Transverse colon (tissue), 4 donors: Measurements from ENCODE around the gene KCNK15. TPM values are rescaled to one million over a fixed set of nuclear protein-coding genes. Genes with fewer than 3 reads are reported as not detected.

Source experiments
- DNase-seq: peaks from one replicate; pipeline ENCODE4 v3.0.0-alpha.2; 2019
- H3K27ac ChIP-seq, 4 donors: fragments of 200-600 bp; sonication (generic); 2 replicates each; pipeline ENCODE4 v1.5.1; 2016 to 2018; ENCODE audit warnings: inconsistent platforms in 4 of 4
- H3K27me3 ChIP-seq: fragments of 200-600 bp; sonication (generic); 2 replicates; pipeline ENCODE4 v1.5.1; 2017; ENCODE audit warnings: inconsistent platforms
- H3K36me3 ChIP-seq, 4 donors: fragments of 200-600 bp; sonication (generic); 2 replicates each; pipeline ENCODE4 v1.5.1; 2017 to 2019; ENCODE audit warnings: inconsistent platforms in 4 of 4
- H3K4me1 ChIP-seq, 4 donors: fragments of 200-600 bp; sonication (generic); 2 replicates each; pipeline ENCODE4 v1.5.1; 2017 to 2020; ENCODE audit warnings: inconsistent platforms in 4 of 4
- H3K4me3 ChIP-seq, 4 donors: fragments of 200-600 bp; sonication (generic); 1 replicate in 1 of 4; 2 replicates in 3 of 4; pipeline versions ENCODE4 v1.5.1 to v1.6.1; 2017 to 2019; ENCODE audit warnings: inconsistent platforms in 4 of 4
- H3K9me3 ChIP-seq, 2 donors: fragments of 200-600 bp; sonication (generic); 2 replicates each; pipeline ENCODE4 v1.5.1; 2017 to 2019; ENCODE audit warnings: inconsistent platforms in 2 of 2
- EP300 ChIP-seq: sonication (generic); formaldehyde crosslinking; IDR thresholded peaks from one replicate; pipeline ENCODE4 v1.6.1; 2017; ENCODE audit warnings: antibody characterized with exemption, low read depth
- POLR2A ChIP-seq: fragments of 450-650 bp; IDR thresholded peaks from one replicate; pipeline ENCODE4 v1.6.1; 2016; ENCODE audit warnings: antibody characterized with exemption, mild to moderate bottlenecking, moderate library complexity
- POLR2AphosphoS5 ChIP-seq, 3 donors: sonication (generic); formaldehyde crosslinking; IDR thresholded peaks; one replicate each; pipeline ENCODE4 v1.6.1; 2016; ENCODE audit warnings: antibody characterized with exemption in 3 of 3
- WGBS, 2 donors: methylation state at CpG; one replicate each; pipeline ENCODE4 v1.1.5; 2018; ENCODE audit warnings: low coverage in 1 of 2; 5-methylcytosine and 5-hydroxymethylcytosine counted together
- in situ Hi-C, 4 donors: fragments of 200-750 bp; cut with MboI; loops; one replicate each; pipeline versions ENCODE4 v1.15.0 to v1.15.1; 2017; ENCODE audit warnings: low sequenced_read_pairs in 3 of 4, low pct_ligation_motif_present in 1 of 4, low pct_unique_long_range_greater_than_20kb in 1 of 4
- intact Hi-C: fragments of 100-400 bp; cut with DNase I; formaldehyde crosslinking; loops from one replicate; pipeline ENCODE4 v1.15.1; 2023; ENCODE audit warnings: low total_unique reads
- total RNA-seq, 4 donors: library from RNA; depleted of rRNA; stranded (reverse); fragments of >200 nt; gene quantifications; one replicate each; pipeline ENCODE4 v1.1.0, GENCODE V29; 2016
- TF ChIP-seq, protein P1 (sequence below), 5 experiments: fragments of 200-600 bp in 3 of 5; fragments of 450-650 bp in 2 of 5; sonication (generic) in 3 of 5; IDR thresholded peaks; 1 replicate in 2 of 5; 2 replicates in 3 of 5; pipeline ENCODE4 v1.5.1; 2016 to 2017; ENCODE audit warnings: antibody characterized with exemption in 5 of 5, inconsistent platforms in 3 of 5, mild to moderate bottlenecking in 2 of 5, moderate library complexity in 1 of 5

Gene KCNK15
- total RNA-seq, 4 donors from 2014 or later, result 0.27 to 1.3 TPM; not detected in 2

DNA sequence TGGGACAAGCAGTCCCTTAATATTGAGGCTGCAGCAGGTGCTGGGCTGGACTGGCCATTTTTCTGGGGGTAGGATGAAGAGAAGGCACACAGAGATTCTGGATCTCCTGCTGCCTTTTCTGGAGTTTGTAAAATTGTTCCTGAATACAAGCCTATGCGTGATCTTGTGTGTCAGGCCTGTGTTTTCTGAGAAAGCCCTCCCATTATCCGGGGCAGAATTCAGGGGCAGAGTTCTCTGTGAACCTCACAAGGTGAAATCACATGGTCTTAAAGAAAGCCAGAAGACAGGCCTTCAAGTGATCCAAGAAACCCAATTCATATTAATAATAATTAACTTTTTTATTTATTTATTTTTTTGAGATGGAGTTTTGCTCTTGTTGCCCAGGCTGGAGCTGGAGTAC, 18.0 kb upstream of the KCNK15 start:
- Histone ChIP-seq H3K36me3 (no peaks in the 10 kb centered on the region), H3K4me1 (peaks cover 0 to 6% (median 3%) of the 10 kb centered on the region in 4 donors), H3K4me3 (no peak overlapping the region), H3K9me3 (no peaks in the 10 kb centered on the region), H3K27me3 (peaks cover 9% of the 10 kb centered on the region), H3K27ac (no peak overlapping the region)
- no peak for TF ChIP-seq EP300
- TF ChIP-seq, protein P1, sequence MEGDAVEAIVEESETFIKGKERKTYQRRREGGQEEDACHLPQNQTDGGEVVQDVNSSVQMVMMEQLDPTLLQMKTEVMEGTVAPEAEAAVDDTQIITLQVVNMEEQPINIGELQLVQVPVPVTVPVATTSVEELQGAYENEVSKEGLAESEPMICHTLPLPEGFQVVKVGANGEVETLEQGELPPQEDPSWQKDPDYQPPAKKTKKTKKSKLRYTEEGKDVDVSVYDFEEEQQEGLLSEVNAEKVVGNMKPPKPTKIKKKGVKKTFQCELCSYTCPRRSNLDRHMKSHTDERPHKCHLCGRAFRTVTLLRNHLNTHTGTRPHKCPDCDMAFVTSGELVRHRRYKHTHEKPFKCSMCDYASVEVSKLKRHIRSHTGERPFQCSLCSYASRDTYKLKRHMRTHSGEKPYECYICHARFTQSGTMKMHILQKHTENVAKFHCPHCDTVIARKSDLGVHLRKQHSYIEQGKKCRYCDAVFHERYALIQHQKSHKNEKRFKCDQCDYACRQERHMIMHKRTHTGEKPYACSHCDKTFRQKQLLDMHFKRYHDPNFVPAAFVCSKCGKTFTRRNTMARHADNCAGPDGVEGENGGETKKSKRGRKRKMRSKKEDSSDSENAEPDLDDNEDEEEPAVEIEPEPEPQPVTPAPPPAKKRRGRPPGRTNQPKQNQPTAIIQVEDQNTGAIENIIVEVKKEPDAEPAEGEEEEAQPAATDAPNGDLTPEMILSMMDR (IDR thresholded peaks at IDR 0.05), result no peak
- no peak for TF ChIP-seq POLR2A
- TF ChIP-seq POLR2AphosphoS5 (IDR thresholded peaks at IDR 0.05), result no peak
- intact Hi-C loops (no loop called here), in situ Hi-C loops (no loop called here)
- 71 to 92% methylated on average over 1 to 2 of the region's 2 CpGs for WGBS, 2 donors
- DNase-seq, result no peak

DNA sequence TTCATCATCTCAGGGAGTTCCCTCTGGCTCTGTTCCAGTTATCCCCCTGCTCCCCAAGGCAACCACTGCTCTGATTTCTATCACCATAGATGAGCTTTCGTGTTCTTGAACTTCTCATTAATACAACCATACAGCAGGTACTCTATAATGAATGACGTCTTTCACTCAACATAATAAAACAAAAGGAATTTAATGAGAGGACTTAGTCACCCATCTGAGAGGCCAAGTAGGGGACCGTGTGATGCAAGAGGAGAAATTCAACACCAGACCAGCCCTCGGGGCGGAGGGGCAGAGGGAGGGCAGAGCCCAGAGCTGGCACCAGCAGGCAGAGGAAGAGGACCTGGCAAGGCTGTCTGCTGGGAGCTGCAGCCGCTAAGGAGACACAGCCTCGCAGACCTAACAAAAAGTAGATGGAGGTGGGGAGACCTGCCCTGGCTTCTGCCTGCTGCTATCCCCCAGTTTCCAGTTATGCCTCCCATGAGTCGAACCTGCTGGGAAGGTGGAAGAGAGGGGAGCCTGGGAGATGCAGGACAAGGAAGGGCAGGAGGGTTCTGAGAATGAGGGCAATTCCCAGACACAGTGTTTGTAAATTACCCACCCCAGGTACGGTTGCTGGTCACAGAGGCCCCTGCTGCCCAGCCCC, 16.7 kb upstream of the KCNK15 start:
- no peak overlapping the region for H3K27ac ChIP-seq
- TF ChIP-seq EP300 (no peak), POLR2AphosphoS5 (IDR thresholded peaks at IDR 0.05) (no peak)

DNA sequence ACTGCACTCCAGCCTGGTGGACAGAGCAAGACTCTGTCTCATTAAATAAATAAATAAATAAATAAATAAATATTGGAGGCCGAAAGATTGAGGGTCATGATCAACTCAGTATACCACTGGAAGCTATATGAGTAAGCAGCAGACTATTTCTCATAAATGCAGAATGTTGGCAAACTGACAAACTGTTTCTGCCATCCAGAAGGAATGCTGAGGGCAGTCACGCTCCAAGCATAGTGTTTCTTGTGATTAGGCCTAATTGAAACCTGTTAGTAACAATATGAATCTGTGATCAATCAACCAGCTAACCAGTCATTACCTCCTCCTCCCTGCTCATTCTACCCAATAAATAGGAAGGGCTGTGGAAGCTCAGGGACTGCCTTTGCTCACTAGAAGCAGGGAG, 15.2 kb upstream of the KCNK15 start:
- TF ChIP-seq EP300 (no peak), POLR2A (no peak), POLR2AphosphoS5 (IDR thresholded peaks at IDR 0.05) (no peak)
- TF ChIP-seq, protein P1 (IDR thresholded peaks at IDR 0.05), result no peak
- Histone ChIP-seq H3K4me1 (peaks cover 0 to 6% (median 3%) of the 10 kb centered on the region in 4 donors), H3K36me3 (no peaks in the 10 kb centered on the region), H3K4me3 (no peak overlapping the region), H3K27ac (no peak overlapping the region), H3K27me3 (no peaks in the 10 kb centered on the region), H3K9me3 (no peaks in the 10 kb centered on the region)
- in situ Hi-C loops, result loop anchor here in 3 of 4 donors (5.0 kb wide), 1 partner anchor 43 kb away; no protein-coding TSS in a partner anchor
- 71 to 74% methylated on average over 2 of the region's 2 CpGs for WGBS, 2 donors
- no peak for DNase-seq
- intact Hi-C loops, result loop anchor here (10.0 kb wide), 1 partner anchor 346 kb away; no protein-coding TSS in a partner anchor

More for the DNA sequence above, 16.7 kb upstream of the KCNK15 start:
- Histone ChIP-seq H3K4me3 (no peak overlapping the region), H3K4me1 (peaks cover 0 to 6% (median 3%) of the 10 kb centered on the region in 4 donors), H3K36me3 (no peaks in the 10 kb centered on the region), H3K27me3 (peaks cover 9% of the 10 kb centered on the region), H3K9me3 (no peaks in the 10 kb centered on the region)
- in situ Hi-C loops (no loop called here), intact Hi-C loops (no loop called here)
- 21 to 34% methylated on average over 3 to 9 of the region's 9 CpGs for WGBS, 2 donors
- no peak for DNase-seq

DNA sequence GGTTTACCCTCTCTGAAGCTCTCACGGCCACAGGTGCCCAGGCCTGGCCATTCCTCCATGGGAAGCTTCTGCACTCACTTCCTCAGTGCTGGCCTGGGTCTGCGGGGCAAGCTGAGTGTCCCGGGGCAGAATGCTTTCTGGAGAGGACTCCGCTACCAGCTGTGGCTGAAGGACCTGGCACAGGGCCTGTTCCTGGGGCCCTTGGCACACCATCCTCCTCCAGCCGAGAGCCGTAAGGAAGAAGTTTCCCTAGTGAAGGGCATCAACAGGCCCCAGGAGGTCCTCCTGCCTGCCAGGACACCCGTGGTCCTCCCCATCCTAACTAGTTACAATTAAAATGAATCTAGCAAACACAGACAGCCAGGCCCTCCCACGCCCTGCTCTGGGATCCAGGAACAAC, 14.0 kb upstream of the KCNK15 start:
- in situ Hi-C loops (loop anchor here in 3 of 4 donors (5.0 kb wide), 1 partner anchor 44 kb away; no protein-coding TSS in a partner anchor), intact Hi-C loops (loop anchor here (2.0 to 10.0 kb wide), 2 partner anchors 49 to 347 kb away; no protein-coding TSS in a partner anchor)
- Histone ChIP-seq H3K36me3 (no peaks in the 10 kb centered on the region), H3K4me3 (no peak overlapping the region), H3K27ac (no peak overlapping the region), H3K9me3 (no peaks in the 10 kb centered on the region), H3K27me3 (no peaks in the 10 kb centered on the region), H3K4me1 (peaks cover 0 to 6% (median 3%) of the 10 kb centered on the region in 4 donors)
- DNase-seq, result no peak
- WGBS, 2 donors, result 82% methylated on average over 8 of the region's 8 CpGs; no CpG with 5 or more reads in 1 of the 2 donors
- TF ChIP-seq EP300 (no peak), POLR2A (no peak), POLR2AphosphoS5 (IDR thresholded peaks at IDR 0.05) (no peak)
- TF ChIP-seq, protein P1 (IDR thresholded peaks at IDR 0.05), result no peak
